Right renal pelvis (tissue), 4 donors: ENCODE results near the gene NHERF2. TPM values are rescaled to one million over a fixed set of nuclear protein-coding genes. Genes with fewer than 3 reads are reported as not detected.
A peak's percentile ranks its signal among the peaks of the same experiment; 100 is the strongest.

Source experiments
- DNase-seq, 4 donors: peaks; one replicate each; pipeline ENCODE4 v3.0.0-alpha.2; 2013; ENCODE audit warnings: low read depth in 4 of 4, low spot score in 3 of 4, missing footprints in 1 of 4
- polyA plus RNA-seq, 4 donors: library from polyadenylated mRNA; unstranded; fragments of 120-200 nt; gene quantifications; one replicate each; pipeline ENCODE4 v1.2.1, GENCODE V29; 2013; ENCODE audit not compliant: insufficient read length in 4 of 4

Gene NHERF2
- polyA plus RNA-seq = 100 to 1,000 TPM; 117 to 185 (median 126) TPM

DNA sequence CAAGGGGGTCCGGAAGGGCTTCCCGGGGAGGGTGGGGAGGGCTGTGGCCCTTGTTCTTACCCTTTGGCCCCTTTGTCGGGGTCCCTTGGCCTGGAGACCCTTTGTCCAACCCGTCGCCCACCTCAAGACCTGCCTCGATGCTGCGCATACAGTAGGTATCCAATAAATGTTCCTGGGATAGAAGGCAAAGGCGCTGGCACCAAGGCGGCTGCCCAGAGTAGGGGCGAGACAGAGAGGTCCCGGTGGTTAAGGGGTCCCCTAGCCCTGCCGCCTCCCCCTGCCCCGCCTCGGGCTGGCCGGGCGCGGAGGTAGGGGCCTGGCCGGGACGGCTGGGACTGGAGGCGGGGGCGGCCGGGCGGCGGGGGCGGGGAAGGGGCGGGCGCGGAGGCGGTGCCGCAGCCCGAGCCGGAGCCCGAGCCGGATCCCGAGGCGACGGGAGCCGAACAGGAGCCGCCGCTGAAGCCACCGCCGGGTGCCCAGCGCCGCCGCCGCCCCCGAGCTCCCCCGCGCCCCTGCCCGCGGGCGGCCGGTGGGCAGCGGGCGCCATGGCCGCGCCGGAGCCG, at the start of gene NHERF2:
TSS of gene NHERF2 (plus strand) at position 442 of the 563 bp plus-strand sequence. CDS start at position 546, 104 bp downstream.
- no peak for DNase-seq

DNA sequence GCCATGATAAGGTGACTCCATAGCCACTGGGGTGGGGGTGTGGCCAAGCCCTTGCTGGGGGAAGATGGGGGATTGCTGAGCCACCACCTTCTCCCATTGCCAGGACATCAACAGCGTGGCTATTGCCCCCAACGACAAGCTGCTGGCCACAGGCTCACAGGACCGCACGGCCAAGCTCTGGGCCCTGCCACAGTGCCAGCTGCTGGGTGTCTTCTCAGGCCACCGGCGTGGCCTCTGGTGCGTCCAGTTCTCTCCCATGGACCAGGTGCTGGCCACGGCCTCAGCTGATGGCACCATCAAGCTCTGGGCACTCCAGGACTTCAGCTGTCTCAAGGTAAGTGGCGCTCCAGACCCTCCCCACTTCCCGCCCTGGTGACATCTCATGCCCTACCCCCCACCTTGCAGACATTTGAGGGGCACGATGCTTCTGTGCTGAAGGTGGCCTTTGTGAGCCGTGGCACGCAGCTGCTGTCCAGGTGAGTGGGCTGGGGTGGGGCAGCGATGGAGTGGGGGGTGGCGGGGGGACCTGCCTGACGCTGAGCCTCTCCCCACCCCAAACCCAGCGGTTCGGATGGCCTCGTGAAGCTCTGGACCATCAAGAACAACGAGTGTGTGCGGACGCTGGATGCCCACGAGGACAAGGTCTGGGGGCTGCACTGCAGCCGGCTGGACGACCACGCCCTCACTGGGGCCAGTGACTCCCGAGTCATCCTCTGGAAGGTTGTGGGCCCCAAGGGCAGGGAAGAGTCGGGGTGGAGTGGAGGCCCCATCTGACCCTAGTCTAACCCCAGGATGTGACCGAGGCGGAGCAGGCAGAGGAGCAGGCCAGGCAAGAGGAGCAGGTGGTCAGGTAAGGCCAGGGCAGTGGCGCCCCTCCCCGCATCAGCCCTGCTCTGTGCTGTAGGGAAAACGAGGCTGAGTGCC, 49.5 kb upstream of the NHERF2 start:
- no peak for DNase-seq

DNA sequence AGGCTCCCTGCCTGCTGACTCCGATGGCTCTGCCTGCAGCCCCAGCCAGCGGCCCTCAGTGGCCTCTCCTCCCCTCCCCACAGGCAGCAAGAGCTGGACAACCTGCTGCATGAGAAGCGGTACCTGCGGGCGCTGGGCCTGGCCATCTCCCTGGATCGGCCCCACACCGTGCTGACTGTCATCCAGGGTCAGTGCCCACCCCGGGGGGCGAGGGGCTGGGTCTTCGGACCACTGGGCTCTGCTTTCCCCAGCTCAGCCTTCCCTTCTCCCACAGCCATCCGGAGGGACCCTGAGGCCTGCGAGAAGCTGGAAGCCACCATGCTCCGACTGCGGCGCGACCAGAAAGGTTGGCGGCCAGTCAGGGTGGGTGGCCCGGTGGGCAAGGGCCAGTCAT, 48.8 kb upstream of the NHERF2 start:
- no peak for DNase-seq

GRCh38 chr16:1978476-1979120, 48.1 kb upstream of the NHERF2 start:
- DNase-seq = no peak

DNA sequence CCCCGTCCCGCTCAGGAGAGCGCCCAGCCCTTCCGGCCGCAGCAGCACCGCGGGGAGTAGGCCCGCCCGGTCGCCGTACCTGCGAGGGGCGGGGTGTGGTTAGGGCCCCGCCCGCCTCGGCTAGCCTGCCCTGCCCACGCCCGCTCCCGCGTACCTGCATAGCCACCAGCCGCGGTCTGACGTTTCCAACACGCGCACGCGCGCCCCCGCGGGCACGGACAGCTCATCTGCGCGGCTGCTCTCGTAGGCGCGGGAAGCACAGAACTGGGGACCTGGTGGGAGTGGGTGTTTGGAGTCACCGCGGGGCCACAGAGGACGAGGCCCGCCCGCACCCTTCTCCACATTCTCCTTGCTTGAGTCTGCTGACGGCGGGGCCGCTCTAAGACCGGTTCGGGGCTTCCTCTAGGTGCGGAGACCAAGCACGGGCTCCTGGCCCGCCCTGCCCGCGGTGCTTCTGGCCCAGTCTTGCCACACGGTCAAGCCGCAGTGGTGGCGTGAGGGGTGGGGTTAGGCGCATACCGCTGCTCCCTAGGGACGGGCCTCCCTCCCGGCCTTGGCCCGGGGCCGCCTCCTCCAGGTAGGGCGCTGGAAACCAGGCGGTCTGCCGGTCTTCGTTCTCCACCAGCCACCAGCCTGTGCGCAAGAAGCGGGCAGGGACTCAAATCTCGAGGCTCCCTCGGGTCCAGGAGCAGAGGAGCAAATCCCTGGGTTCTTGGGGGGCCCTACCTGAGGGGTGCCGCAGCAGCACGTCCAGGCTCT, 47.3 kb upstream of the NHERF2 start:
- no peak for DNase-seq

DNA sequence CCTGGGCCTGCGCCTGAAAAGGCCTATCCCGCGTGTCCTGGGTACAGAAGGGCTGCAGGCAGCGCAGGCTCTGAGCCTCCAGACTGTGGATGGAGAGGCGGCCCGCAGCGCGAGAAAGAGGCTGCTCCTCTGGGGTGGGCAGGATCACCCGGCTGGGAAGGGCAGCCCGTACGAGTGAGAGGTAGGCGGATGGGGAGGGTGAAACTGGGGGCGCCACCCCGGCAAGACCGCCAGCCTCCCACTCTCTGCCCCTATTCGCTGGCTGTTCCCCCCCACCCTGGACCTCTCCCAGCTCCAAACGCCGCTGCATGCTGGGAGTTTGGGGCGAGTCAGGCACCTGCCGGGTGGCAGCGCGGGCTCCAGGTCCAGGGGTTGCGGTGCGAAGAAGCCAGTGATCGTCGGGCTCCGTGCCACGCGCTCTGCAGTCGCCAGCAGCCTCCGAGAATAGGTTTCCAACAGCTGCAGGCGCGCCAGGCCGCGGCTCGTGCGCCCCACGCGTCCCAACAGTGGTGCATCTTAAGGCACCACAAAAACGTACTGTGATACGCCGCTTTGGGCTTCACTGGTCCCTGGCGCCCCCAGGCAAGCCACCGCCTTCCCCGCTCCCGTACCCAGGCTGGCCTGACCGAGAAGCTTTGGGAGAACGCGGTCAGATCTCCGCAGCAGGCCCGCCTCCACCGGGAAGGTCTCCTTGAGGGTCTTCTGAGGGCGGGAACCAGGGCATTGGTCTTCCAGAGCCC, 46.5 kb upstream of the NHERF2 start:
- no peak for DNase-seq

DNA sequence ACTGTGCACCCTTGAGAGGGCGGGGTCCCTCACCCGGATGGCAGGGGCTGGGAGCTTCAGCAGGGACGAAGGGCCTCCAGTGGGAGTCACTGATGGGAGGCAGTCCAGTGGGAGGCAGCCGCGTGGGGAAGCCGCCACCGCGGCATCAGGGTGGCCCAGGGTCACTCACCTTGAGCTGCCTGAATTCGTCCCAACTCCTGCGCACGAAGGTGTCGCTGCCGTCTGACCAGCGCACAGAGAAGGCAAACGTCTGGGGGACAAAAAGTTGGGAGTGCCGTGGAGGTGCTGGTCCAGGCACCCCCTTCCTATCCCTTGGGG, 46.0 kb upstream of the NHERF2 start:
- DNase-seq = no peak

DNA sequence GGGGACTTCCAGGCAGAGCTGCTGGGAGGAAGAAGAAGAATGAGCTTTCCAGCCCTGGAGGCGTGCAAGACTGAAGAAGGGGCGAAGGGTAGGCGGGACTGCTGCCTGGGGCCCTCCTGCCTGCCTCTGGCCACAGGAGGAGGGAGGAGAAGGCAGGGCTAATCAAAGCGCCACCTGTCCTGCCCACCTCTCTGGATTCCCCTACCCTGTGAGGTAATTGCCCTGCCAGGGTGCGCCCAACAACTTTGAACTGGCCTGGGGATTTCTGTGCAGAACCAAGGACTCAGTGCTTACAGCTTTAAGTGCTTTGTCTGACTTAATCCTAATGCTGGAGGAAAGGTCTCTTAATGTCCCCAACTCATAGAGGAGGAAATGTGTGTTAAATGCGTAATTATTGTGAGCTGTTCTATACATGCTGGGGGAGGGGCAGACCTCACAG, 45.3 kb upstream of the NHERF2 start, which contains the start of gene NOXO1:
TSS of gene NOXO1 (minus strand) at position 72 of the 439 bp plus-strand sequence. CDS start 290 bp downstream, outside the sequence.
- DNase-seq = no peak

GRCh38 chr16:1982013-1982433, 44.7 kb upstream of the NHERF2 start:
- no peak for DNase-seq

DNA sequence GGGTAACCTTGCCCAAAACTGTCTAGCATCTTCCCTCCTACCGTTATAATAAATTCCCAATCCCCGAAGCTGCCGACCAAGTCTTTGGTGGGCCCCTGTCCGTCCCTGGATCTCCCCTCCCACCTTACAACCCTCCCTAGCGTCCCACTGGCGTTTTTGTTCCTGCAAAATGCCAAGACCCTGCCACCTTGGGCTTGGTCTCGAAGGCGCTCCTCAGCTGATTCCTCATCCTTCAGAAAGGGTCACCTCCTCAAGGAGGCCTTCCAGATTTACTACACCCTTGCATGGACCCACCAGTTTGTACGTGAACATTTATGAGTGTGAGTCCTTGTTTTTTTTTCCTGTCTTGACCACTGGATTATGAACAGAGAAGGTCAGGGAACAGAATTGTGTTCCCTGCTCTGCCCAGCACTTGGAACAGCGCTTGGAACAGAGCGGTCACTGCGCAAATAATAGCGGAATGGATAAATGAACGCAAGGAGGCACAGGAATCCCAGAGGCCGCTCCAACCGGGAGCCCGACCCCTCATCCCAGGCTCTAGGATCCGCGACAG, 43.6 kb upstream of the NHERF2 start:
- DNase-seq = no peak

DNA sequence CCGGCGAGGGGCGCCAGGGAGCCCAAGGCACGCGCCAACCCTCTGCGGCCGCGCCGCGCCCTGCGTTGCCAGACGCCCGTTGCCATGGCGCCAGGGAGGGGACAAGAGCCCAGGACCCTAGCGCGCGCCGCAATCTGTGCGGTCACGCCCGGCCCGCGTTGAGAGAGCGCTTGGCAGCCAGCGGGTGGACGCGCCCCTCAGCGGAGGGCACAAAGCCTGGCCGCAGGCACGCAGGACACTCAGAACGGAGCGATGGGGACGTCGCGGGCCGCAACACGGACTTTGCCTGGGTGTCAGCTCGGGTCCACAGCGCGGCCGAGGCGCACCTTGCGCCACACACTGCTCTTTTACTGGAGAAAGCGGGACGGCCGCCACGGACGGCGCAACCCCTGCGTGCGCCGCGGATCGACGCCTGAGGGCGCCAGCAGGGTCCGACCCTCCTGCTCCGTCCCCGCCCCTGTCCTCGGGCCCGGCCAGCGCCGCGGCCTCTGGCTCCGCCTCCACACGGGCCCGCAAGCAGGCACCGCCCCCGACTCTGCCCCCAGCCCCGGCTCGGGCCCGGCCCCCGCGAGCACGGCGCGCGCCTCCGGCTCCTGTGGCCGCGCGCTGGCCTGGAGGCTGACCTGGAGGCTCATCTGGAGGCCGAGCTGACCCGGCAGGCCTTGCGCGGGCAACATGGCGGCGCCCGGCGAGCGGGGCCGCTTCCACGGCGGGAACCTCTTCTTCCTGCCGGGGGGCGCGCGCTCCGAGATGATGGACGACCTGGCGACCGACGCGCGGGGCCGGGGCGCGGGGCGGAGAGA, 43.0 kb upstream of the NHERF2 start, which contains the start of gene GFER:
TSS of gene GFER (plus strand) at position 650 of the 803 bp plus-strand sequence. CDS start at position 676, 26 bp downstream.
- DNase-seq = peak; percentile 78 to 87 (median 83)

DNA sequence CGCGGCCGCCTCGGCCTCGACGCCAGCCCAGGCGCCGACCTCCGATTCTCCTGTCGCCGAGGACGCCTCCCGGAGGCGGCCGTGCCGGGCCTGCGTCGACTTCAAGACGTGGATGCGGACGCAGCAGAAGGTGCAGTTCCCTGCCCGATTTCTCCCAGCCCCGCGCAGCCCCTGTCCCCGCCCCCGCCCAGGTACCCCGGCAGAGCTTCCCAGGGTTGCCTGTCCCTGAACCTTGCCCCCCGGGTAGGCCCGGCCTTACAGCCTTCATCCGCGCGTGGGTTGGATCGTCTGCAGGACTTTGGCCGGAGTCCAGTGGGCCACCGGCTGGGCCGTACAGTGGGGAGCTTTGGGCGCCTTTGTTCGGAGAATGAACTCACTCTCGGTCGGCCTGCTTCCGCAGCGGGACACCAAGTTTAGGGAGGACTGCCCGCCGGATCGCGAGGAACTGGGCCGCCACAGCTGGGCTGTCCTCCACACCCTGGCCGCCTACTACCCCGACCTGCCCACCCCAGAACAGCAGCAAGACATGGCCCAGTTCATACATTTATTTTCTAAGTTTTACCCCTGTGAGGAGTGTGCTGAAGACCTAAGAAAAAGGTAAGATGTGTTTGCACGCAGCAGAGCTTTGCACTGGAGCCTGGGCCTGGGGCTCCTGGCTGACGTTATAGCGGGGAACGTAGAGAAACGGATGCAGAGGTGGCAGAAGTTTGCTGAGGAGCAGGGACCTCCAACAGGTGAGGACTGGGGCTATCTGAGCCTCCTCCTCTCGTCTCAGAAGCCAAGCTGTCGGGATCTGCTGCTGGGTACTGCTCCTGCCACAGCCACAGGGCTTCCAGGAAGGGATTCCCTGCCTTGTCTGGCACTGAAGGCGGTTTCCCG, 42.1 kb upstream of the NHERF2 start:
- DNase-seq = no peak

DNA sequence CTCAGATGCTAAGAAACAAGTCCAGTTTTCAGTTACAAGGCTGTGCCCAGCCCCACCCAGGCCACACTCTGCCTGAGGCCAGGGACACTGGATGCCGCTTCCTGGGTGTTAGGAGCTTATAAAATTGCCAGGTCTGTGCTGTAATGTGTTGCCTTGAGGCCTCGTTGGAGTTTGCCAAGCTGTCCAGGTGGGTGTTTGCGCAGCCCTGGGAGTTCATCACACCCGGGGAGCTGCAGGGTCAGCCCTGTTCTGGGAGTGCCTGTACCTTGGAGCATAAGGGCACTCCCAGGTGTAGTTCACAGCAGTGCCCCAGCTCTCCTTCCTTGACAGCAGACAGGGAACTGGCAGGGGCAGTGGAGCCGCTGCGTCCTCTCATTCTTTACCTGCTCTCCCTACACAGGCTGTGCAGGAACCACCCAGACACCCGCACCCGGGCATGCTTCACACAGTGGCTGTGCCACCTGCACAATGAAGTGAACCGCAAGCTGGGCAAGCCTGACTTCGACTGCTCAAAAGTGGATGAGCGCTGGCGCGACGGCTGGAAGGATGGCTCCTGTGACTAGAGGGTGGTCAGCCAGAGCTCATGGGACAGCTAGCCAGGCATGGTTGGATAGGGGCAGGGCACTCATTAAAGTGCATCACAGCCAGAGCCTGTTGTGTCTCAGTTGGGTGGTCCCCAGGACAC, 41.1 kb upstream of the NHERF2 start:
- no peak for DNase-seq

DNA sequence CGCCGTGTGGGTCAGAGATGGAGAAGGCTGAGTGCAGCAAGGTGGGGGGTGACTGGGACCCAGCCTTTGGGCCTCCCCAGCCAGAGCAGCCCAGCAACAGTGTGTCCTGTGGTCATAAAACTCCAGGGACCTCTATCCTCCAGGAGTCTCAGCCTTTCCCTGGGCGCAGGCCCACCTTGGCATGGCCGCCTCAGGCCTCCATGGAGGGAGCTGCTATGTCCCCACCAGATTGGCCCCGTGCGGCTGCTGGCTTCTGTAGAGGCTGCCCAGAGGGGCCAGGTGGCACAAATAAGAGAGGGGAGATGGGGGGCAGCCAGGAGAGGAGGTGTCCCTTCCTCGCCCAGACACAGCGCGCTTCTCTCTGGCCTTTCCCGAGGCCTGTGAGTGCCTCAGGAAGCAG, 39.5 kb upstream of the NHERF2 start:
- DNase-seq = no peak

DNA sequence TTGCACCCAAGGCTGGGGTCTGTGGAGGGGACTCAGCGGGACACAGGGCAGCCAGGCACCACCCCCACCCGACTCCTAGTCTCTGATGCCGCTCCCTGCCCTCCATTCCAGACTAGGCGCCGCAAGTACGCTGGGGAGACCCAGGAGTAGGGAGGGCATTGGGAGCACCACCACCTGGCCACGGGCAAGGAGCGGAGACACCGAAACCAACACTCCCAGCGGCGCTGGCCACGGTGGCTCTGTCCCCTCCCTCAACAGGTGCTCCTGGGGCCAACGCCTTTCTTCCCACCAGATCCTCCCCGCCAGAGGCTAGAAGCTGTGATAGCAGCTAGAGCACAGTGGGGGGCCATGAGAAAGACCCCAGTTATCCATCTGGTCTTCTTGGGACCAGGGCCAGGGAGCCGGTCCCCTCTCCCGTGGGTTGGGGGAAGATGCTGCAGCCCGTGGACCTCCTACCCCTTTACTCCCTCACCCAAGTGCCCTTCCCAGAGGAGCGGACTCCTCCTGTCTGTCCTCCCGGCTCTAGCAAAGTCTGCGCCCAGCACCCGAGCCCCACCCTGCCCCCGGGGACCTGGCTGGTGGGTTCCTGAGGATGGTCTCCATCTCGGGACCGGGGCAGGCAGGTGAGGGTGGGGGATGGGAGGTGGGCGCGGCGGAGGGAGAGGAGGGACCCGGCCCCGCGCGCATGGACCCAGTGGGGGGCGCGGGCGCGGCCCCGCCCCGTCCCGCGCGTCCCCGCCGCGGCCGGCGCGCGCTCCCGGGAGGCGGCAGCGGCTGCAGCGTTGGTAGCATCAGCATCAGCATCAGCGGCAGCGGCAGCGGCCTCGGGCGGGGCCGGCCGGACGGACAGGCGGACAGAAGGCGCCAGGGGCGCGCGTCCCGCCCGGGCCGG, 37.2 kb upstream of the NHERF2 start, which contains the start of gene SYNGR3:
TSS of gene SYNGR3 (plus strand) at position 762 of the 892 bp plus-strand sequence. CDS start 133 bp downstream, outside the sequence.
- no peak for DNase-seq

DNA sequence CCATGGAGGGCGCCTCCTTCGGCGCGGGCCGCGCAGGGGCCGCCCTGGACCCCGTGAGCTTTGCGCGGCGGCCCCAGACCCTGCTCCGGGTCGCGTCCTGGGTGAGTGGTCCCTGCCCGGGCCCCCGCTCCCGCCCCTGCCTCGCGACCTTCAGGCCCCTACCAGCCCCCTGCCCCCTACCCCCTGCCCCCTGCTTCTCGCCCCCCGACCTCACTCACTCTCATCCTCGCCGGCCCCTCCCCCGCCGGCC, 36.7 kb upstream of the NHERF2 start:
- no peak for DNase-seq
